Astrocyte of the spinal cord (primary cell): ENCODE results near the gene HNRNPA2B1.
"Not testable (repeated sequence)": the region's sequence is repeated elsewhere in the genome, so short reads cannot be mapped to it uniquely, and the experiment has no call there.

ENCODE experiments used
- DNase-seq: peaks from one replicate; pipeline ENCODE4 v3.0.0; 2011; ENCODE audit warnings: low read depth, low spot score
- H3K4me3 ChIP-seq: 2 replicates; pipeline ENCODE4 v1.5.1; 2011; ENCODE audit warnings: low read depth, mild to moderate bottlenecking, low read length, moderate library complexity
- CTCF ChIP-seq: IDR thresholded peaks from 2 replicates; pipeline ENCODE4 v1.5.1; 2012; ENCODE audit warnings: low read depth, mild to moderate bottlenecking, low read length, inconsistent platforms
- in situ Hi-C: cut with HindIII; loops from 2 replicates; pipeline ENCODE4 v1.10.0; 2017; ENCODE audit warnings: low sequenced_read_pairs

The HNRNPA2B1 gene

GRCh38 chr7:26169271-26169670 lies 31.3 kb downstream of the HNRNPA2B1 start:
- no peak for TF ChIP-seq CTCF

GRCh38 chr7:26168458-26169023 lies 32.0 kb downstream of the HNRNPA2B1 start:
- in situ Hi-C loops, result no loop called here
- H3K4me3 ChIP-seq, result no peak overlapping the region
- no peak for TF ChIP-seq CTCF
- no peak for DNase-seq

More at GRCh38 chr7:26169271-26169670, 31.3 kb downstream of the HNRNPA2B1 start:
- in situ Hi-C loops, result no loop called here
- no peak for DNase-seq
- H3K4me3 ChIP-seq, result no peak overlapping the region

GRCh38 chr7:26167303-26167934 lies 33.1 kb downstream of the HNRNPA2B1 start:
- TF ChIP-seq CTCF, result no peak
- no peak overlapping the region for H3K4me3 ChIP-seq
- in situ Hi-C loops, result no loop called here
- DNase-seq, result no peak

- no peak for DNase-seq
- in situ Hi-C loops, result no loop called here
- no peak overlapping the region for H3K4me3 ChIP-seq
- TF ChIP-seq CTCF, result no peak
These were observed 33.8 kb downstream of the HNRNPA2B1 start for GRCh38 chr7:26166684-26167266.

- no peak for DNase-seq
- TF ChIP-seq CTCF, result no peak
- in situ Hi-C loops, result no loop called here
- no peak overlapping the region for H3K4me3 ChIP-seq
These were observed 34.4 kb downstream of the HNRNPA2B1 start for GRCh38 chr7:26165950-26166683.

- DNase-seq, in situ Hi-C loops, H3K4me3 ChIP-seq: not testable (repeated sequence)
These were observed 36.7 kb downstream of the HNRNPA2B1 start for GRCh38 chr7:26163804-26164203.

GRCh38 chr7:26162431-26162830 lies 38.1 kb downstream of the HNRNPA2B1 start:
- in situ Hi-C loops, result no loop called here
- no peak for DNase-seq
- H3K4me3 ChIP-seq, result no peak overlapping the region
- TF ChIP-seq CTCF, result no peak
